Nephron progenitor cell (in vitro differentiated cells): ENCODE measurements around the gene PPP1R37.

Experiments used
- DNase-seq: peaks from one replicate; pipeline ENCODE4 v3.0.0; 2021
- H3K27ac Mint-ChIP-seq: 2 replicates; pipeline ENCODE4 v1.8.0; 2021; ENCODE audit warnings: mild to moderate bottlenecking, moderate library complexity, mixed read lengths
- H3K27me3 Mint-ChIP-seq: 2 replicates; pipeline ENCODE4 v1.8.0; 2021; ENCODE audit warnings: mild to moderate bottlenecking, low read depth, mixed read lengths; ENCODE audit not compliant: poor library complexity
- H3K36me3 Mint-ChIP-seq: 2 replicates; pipeline ENCODE4 v1.8.0; 2021; ENCODE audit warnings: low read depth, mixed read lengths
- H3K4me1 Mint-ChIP-seq: 2 replicates; pipeline ENCODE4 v1.8.0; 2021; ENCODE audit warnings: mixed read lengths
- H3K4me3 Mint-ChIP-seq: 2 replicates; pipeline ENCODE4 v1.8.0; 2021; ENCODE audit warnings: mild to moderate bottlenecking, moderate library complexity, mixed read lengths
- H3K9me3 Mint-ChIP-seq: 2 replicates; pipeline ENCODE4 v1.8.0; 2021; ENCODE audit warnings: mild to moderate bottlenecking, moderate library complexity, mixed read lengths
- CTCF ChIP-seq: fragments of 200-600 bp; sonication (generic); IDR thresholded peaks from 2 replicates; pipeline ENCODE4 v1.5.0; 2021; ENCODE audit warnings: antibody characterized with exemption

The PPP1R37 gene

GRCh38 chr19:45071969-45072790 is 20.8 kb upstream of the PPP1R37 start:
- Mint-ChIP-seq H3K27me3 (peaks cover 28% of the 10 kb centered on the region), H3K36me3 (peaks cover 16% of the 10 kb centered on the region), H3K9me3 (no peaks in the 10 kb centered on the region), H3K27ac (no peak overlapping the region), H3K4me1 (peaks cover 15% of the 10 kb centered on the region), H3K4me3 (no peak overlapping the region)
- DNase-seq, result no peak
- TF ChIP-seq CTCF, result no peak

- peak overlapping the region; percentile 41 for H3K4me3 Mint-ChIP-seq
- H3K27me3 Mint-ChIP-seq, result peaks cover 40% of the 10 kb centered on the region
- TF ChIP-seq CTCF, result no peak
- H3K9me3 Mint-ChIP-seq, result no peaks in the 10 kb centered on the region
- peaks cover 25% of the 10 kb centered on the region for H3K4me1 Mint-ChIP-seq
- peak; percentile 19 for DNase-seq
- H3K27ac Mint-ChIP-seq, result no peak overlapping the region
- H3K36me3 Mint-ChIP-seq, result peaks cover 10% of the 10 kb centered on the region
Measured at GRCh38 chr19:45074744-45075300, 18.2 kb upstream of the PPP1R37 start.

GRCh38 chr19:45075301-45076028 is 17.5 kb upstream of the PPP1R37 start:
- DNase-seq, result peak; percentile 28
- Mint-ChIP-seq H3K27me3 (peaks cover 40% of the 10 kb centered on the region), H3K4me3 (peak overlapping the region; percentile 63), H3K9me3 (no peaks in the 10 kb centered on the region), H3K4me1 (peaks cover 32% of the 10 kb centered on the region), H3K27ac (no peak overlapping the region), H3K36me3 (peaks cover 4% of the 10 kb centered on the region)
- TF ChIP-seq CTCF, result no peak

GRCh38 chr19:45076029-45076850 is 16.7 kb upstream of the PPP1R37 start, which contains the start of gene ZNF296:
Gene ZNF296, minus strand, starts transcription at chr19:45076478. Its CDS starts 105 bp downstream, at chr19:45076373.
- TF ChIP-seq CTCF, result no peak
- Mint-ChIP-seq H3K27ac (no peak within 1 kb of the TSS), H3K9me3 (no peaks in the 10 kb centered on the region), H3K36me3 (peaks cover 4% of the 10 kb centered on the region), H3K4me3 (peak within 1 kb of the TSS; percentile 68), H3K4me1 (peaks cover 38% of the 10 kb centered on the region), H3K27me3 (peaks cover 40% of the 10 kb centered on the region)
- DNase-seq, result peak; percentile 77

GRCh38 chr19:45076851-45077730 is 15.9 kb upstream of the PPP1R37 start:
- DNase-seq, result no peak
- Mint-ChIP-seq H3K4me1 (peaks cover 46% of the 10 kb centered on the region), H3K27ac (no peak overlapping the region), H3K36me3 (peaks cover 13% of the 10 kb centered on the region), H3K9me3 (no peaks in the 10 kb centered on the region), H3K4me3 (peak overlapping the region; percentile 68), H3K27me3 (peaks cover 40% of the 10 kb centered on the region)
- TF ChIP-seq CTCF, result no peak
